ENCODE measurements around the gene SLC16A3. TPM values are rescaled to one million over a fixed set of nuclear protein-coding genes. Genes with fewer than 3 reads are reported as not detected.
"Not testable (repeated sequence)": the region's sequence is repeated elsewhere in the genome, so short reads cannot be mapped to it uniquely, and the experiment has no call there.

The SLC16A3 gene
- total RNA-seq, 1 donor: 222 TPM

GRCh38 chr17:82252511-82253178 is 23.8 kb downstream of the SLC16A3 start:
- no peak for TF ChIP-seq CTCF (IDR thresholded peaks at IDR 0.05; ENCODE audit: extremely low read depth, low read depth, low read length)
- H3K9me3 ChIP-seq (ENCODE audit: low read depth, low read length): no peaks in the 10 kb centered on the region

DNA sequence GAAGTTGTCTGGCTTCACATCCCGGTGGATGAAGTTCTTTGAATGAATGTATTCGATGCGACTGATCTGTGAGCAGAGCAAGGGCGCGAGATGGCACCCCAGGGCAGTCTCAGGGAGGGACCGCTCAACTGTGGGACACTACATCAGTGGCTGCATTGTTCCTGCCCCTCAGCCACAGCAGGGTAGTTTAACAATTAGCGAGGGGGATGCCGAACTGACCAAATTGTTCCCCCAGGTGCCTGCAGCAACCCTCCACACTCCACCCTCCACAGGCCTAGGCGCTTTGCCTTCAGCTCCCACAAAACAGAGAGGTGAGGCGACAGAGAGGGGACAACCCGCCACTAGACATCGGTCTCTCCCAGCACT is 24.3 kb downstream of the SLC16A3 start:
- Histone ChIP-seq H3K4me3 (ENCODE audit: insufficient read depth, low read length) (no peak overlapping the region), H3K27me3 (ENCODE audit: insufficient read depth, low read length) (no peaks in the 10 kb centered on the region), H3K27ac (ENCODE audit: low read depth, low read length) (no peak overlapping the region), H2AFZ (ENCODE audit: low read length) (no peak overlapping the region), H4K20me1 (ENCODE audit: insufficient read depth, low read length) (peaks cover 73% of the 10 kb centered on the region), H3K79me2 (ENCODE audit: insufficient read depth, low read length) (peaks cover 83% of the 10 kb centered on the region), H3K9me3 (ENCODE audit: low read depth, low read length) (no peaks in the 10 kb centered on the region), H3K36me3 (ENCODE audit: insufficient read depth, low read length) (peaks cover 83% of the 10 kb centered on the region), H3K4me2 (ENCODE audit: insufficient read depth, low read length) (no peak overlapping the region), H3K4me1 (ENCODE audit: insufficient read depth, low read length) (no peaks in the 10 kb centered on the region)
- DNase-seq (ENCODE audit: insufficient read length, low spot score, missing footprints): peak; percentile 55
- no peak for TF ChIP-seq CTCF (IDR thresholded peaks at IDR 0.05; ENCODE audit: extremely low read depth, low read depth, low read length)

More at GRCh38 chr17:82252511-82253178, 23.8 kb downstream of the SLC16A3 start:
- Histone ChIP-seq H3K27me3 (ENCODE audit: insufficient read depth, low read length) (no peaks in the 10 kb centered on the region), H3K27ac (ENCODE audit: low read depth, low read length) (no peak overlapping the region), H3K4me3 (ENCODE audit: insufficient read depth, low read length) (no peak overlapping the region), H2AFZ (ENCODE audit: low read length) (no peak overlapping the region), H3K4me2 (ENCODE audit: insufficient read depth, low read length) (no peak overlapping the region), H3K79me2 (ENCODE audit: insufficient read depth, low read length) (peaks cover 84% of the 10 kb centered on the region), H3K36me3 (ENCODE audit: insufficient read depth, low read length) (peaks cover 83% of the 10 kb centered on the region), H3K4me1 (ENCODE audit: insufficient read depth, low read length) (peaks cover 3% of the 10 kb centered on the region), H4K20me1 (ENCODE audit: insufficient read depth, low read length) (peaks cover 75% of the 10 kb centered on the region)
- DNase-seq (ENCODE audit: insufficient read length, low spot score, missing footprints): peak; percentile 56

DNA sequence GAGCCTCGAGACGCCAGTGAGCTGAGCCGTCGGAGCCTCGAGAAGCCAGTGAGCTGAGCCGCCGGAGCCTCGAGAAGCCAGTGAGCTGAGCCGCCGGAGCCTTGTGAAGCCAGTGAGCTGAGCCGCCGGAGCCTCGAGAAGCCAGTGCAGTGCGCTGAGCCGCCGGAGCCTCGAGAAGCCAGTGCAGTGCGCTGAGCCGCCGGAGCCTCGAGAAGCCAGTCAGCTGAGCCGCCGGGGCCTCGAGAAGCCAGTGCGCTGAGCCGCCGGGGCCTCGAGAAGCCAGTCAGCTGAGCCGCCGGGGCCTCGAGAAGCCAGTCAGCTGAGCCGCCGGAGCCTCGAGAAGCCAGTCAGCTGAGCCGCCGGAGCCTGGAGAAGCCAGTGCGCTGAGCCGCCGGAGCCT is 25.3 kb downstream of the SLC16A3 start:
- H3K36me3 ChIP-seq (ENCODE audit: insufficient read depth, low read length): peaks cover 80% of the 10 kb centered on the region
- not testable (repeated sequence) for H3K27ac ChIP-seq (ENCODE audit: low read depth, low read length); H3K27me3 ChIP-seq (ENCODE audit: insufficient read depth, low read length); H3K4me2 ChIP-seq (ENCODE audit: insufficient read depth, low read length); H3K4me3 ChIP-seq (ENCODE audit: insufficient read depth, low read length); H3K9me3 ChIP-seq (ENCODE audit: low read depth, low read length); H2AFZ ChIP-seq (ENCODE audit: low read length); H3K4me1 ChIP-seq (ENCODE audit: insufficient read depth, low read length); DNase-seq (ENCODE audit: insufficient read length, low spot score, missing footprints)
- H3K79me2 ChIP-seq (ENCODE audit: insufficient read depth, low read length): peaks cover 84% of the 10 kb centered on the region
- peaks cover 77% of the 10 kb centered on the region for H4K20me1 ChIP-seq (ENCODE audit: insufficient read depth, low read length)

DNA sequence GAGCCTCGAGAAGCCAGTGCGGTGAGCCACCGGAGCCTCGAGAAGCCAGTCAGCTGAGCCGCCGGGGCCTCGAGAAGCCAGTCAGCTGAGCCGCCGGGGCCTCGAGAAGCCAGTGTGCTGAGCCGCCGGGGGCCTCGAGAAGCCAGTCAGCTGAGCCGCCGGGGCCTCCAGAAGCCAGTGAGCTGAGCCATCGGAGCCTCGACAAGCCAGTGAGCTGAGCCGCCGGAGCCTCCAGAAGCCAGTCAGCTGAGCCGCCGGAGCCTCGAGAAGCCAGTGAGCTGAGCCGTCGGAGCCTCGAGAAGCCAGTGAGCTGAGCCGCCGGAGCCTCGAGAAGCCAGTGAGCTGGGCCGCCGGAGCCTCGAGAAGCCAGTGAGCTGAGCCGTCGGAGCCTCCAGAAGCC is 25.9 kb downstream of the SLC16A3 start:
- not testable (repeated sequence) for H3K9me3 ChIP-seq (ENCODE audit: low read depth, low read length); H3K4me3 ChIP-seq (ENCODE audit: insufficient read depth, low read length); H2AFZ ChIP-seq (ENCODE audit: low read length); H3K27me3 ChIP-seq (ENCODE audit: insufficient read depth, low read length); H3K4me1 ChIP-seq (ENCODE audit: insufficient read depth, low read length); H3K4me2 ChIP-seq (ENCODE audit: insufficient read depth, low read length); DNase-seq (ENCODE audit: insufficient read length, low spot score, missing footprints); H3K27ac ChIP-seq (ENCODE audit: low read depth, low read length)
- H4K20me1 ChIP-seq (ENCODE audit: insufficient read depth, low read length): peaks cover 77% of the 10 kb centered on the region
- H3K79me2 ChIP-seq (ENCODE audit: insufficient read depth, low read length): peaks cover 84% of the 10 kb centered on the region
- H3K36me3 ChIP-seq (ENCODE audit: insufficient read depth, low read length): peaks cover 80% of the 10 kb centered on the region

DNA sequence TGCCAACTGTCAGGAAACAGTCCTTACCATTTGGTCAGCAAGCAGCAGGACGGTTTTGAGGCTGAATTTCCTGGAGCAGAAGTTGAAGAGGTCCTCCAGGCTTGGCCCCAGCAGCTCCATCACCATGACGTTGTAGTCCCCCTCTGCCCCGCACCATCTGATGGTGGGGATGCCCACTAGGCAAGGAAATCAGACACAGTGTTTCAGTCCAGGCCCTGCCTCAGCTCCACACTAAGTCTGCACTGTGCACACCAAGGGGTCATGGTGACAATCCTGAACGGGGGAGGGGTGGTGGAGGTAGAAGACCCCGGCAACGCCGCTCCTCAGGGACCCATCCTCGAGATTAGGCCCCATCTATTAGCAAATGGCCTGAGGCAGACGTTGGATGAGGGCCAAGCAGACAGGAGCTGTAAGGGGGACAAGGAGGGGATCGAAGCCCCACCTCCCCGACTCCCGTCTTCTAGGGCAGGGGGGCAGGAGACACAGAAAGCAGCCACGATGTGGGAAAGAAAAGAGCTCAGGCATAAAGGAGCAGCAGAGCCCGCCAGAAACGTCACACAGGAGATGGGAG is 26.6 kb downstream of the SLC16A3 start:
- TF ChIP-seq CTCF (IDR thresholded peaks at IDR 0.05; ENCODE audit: extremely low read depth, low read depth, low read length): no peak
- no peaks in the 10 kb centered on the region for H3K9me3 ChIP-seq (ENCODE audit: low read depth, low read length)
- H3K79me2 ChIP-seq (ENCODE audit: insufficient read depth, low read length): peaks cover 84% of the 10 kb centered on the region
- DNase-seq (ENCODE audit: insufficient read length, low spot score, missing footprints): no peak
- H3K27ac ChIP-seq (ENCODE audit: low read depth, low read length): no peak overlapping the region
- H3K4me2 ChIP-seq (ENCODE audit: insufficient read depth, low read length): no peak overlapping the region
- no peak overlapping the region for H3K4me3 ChIP-seq (ENCODE audit: insufficient read depth, low read length)
- H3K27me3 ChIP-seq (ENCODE audit: insufficient read depth, low read length): no peaks in the 10 kb centered on the region
- H4K20me1 ChIP-seq (ENCODE audit: insufficient read depth, low read length): peaks cover 72% of the 10 kb centered on the region
- H3K36me3 ChIP-seq (ENCODE audit: insufficient read depth, low read length): peaks cover 80% of the 10 kb centered on the region
- no peaks in the 10 kb centered on the region for H3K4me1 ChIP-seq (ENCODE audit: insufficient read depth, low read length)
- no peak overlapping the region for H2AFZ ChIP-seq (ENCODE audit: low read length)

Data from osteoblast (primary cell).